C4-2B (cell line): ENCODE data around the gene PINK1.

Source experiments
- CTCF ChIP-seq: fragments of 450-650 bp; conservative IDR thresholded peaks from 2 replicates; pipeline ENCODE4 v1.5.1; 2017; ENCODE audit warnings: mild to moderate bottlenecking
- ZFX ChIP-seq: fragments of 450-650 bp; IDR thresholded peaks from 2 replicates; pipeline ENCODE4 v1.6.1; 2017

DNA sequence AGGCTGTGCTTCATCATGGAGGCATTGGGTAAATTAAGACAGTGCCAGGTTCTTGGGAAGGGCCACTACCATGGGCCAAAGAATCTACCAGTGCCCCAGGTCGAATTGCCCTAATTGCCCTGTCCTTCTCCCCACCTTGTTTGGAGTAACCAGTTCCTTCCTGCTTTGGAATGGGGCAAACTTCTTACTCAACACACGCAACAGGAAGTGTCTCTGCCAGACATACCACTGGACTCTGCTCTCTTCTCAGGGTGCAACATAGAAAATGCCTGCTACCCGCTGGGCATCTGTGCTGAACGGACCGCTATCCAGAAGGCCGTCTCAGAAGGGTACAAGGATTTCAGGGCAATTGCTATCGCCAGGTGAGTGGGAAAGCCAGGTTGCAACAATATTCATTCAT lies 28.6 kb upstream of the PINK1 start:
- TF ChIP-seq CTCF, result no peak
- TF ChIP-seq ZFX, result no peak
